K562 (cell line): ENCODE results near the gene PPFIBP2. TPM values are rescaled to one million over a fixed set of nuclear protein-coding genes. Genes with fewer than 3 reads are reported as not detected.

ENCODE experiments used
- ATAC-seq: fragments of 200-7000 bp; cut with Tn5 transposase; 3 replicates; pipeline ENCODE4 v1.9.1; 2020; ENCODE audit warnings: moderate library complexity
- BruUV-seq: library from RNA; stranded (reverse); fragments of 400-500 nt; replicated peaks from 2 replicates; lab custom pipeline; 2021; lab: Mats Ljungman, UMichigan
- CTCF ChIA-PET: fragments of 300-600 bp; formaldehyde crosslinking; extraction: SDS; loops from one replicate; lab custom pipeline; 2021; ENCODE audit warnings: low intra/inter-chr PET ratio; lab: Yijun Ruan, JAX
- POLR2A ChIA-PET: fragments of 300-600, 350-650 bp; sonication (Branson Sonifier 250); formaldehyde crosslinking; extraction: SDS; loops from one replicate; lab custom pipeline; 2021; ENCODE audit warnings: antibody characterized with exemption, inconsistent platforms; lab: Yijun Ruan, JAX
- DNase-seq, 4 experiments: peaks; one replicate each; pipeline versions ENCODE4 v3.0.0 to v3.0.0-alpha.2; 2011 to 2018; ENCODE audit warnings: low spot score in 3 of 4, mixed read lengths in 3 of 4; ENCODE audit errors: extremely low read depth in 1 of 4
- FAIRE-seq: peaks from 2 replicates; lab custom pipeline; 2011; peaks lifted over from hg19 to GRCh38; lab: Jason Lieb, UNC
- H2AFZ ChIP-seq: 2 replicates; pipeline ENCODE4 v1.6.0; 2011; ENCODE audit warnings: low read depth, low read length, control low read depth, inconsistent platforms
- H3K27ac ChIP-seq: fragments of 200-600 bp; 3 replicates; pipeline ENCODE4 v1.8.0; 2011; ENCODE audit warnings: low read depth, mild to moderate bottlenecking, control low read depth, inconsistent platforms, low read length, moderate library complexity, mixed read lengths; ENCODE audit errors: extremely low read depth
- H3K27me3 ChIP-seq, 2 experiments: fragments of 300-600 bp in 1 of 2; 2 replicates in 1 of 2; 3 replicates in 1 of 2; pipeline versions ENCODE4 v1.6.0 to v1.8.0; 2011; ENCODE audit warnings: inconsistent platforms in 2 of 2, low read length in 2 of 2, mild to moderate bottlenecking in 1 of 2, mixed read lengths in 1 of 2, moderate library complexity in 1 of 2; ENCODE audit not compliant: control insufficient read depth in 2 of 2, insufficient read depth in 2 of 2
- H3K36me3 ChIP-seq: fragments of 300-600 bp; 3 replicates; pipeline ENCODE4 v1.8.0; 2011; ENCODE audit warnings: mild to moderate bottlenecking, low read length, inconsistent platforms; ENCODE audit not compliant: control insufficient read depth, insufficient read depth
- H3K4me1 ChIP-seq, 2 experiments: fragments of 200-600 bp in 1 of 2; replicated peaks in 1 of 2; 2 replicates in 1 of 2; 3 replicates in 1 of 2; pipeline versions ENCODE4 v1.5.1 to v1.8.0; 2011; ENCODE audit warnings: inconsistent platforms in 2 of 2, low read length in 2 of 2, mild to moderate bottlenecking in 1 of 2, mixed read lengths in 1 of 2, moderate library complexity in 1 of 2; ENCODE audit not compliant: control insufficient read depth in 2 of 2, insufficient read depth in 2 of 2
- H3K4me2 ChIP-seq: 2 replicates; pipeline ENCODE4 v1.6.1; 2011; ENCODE audit warnings: low read length, control low read depth, inconsistent platforms, mixed read lengths; ENCODE audit not compliant: insufficient read depth
- H3K4me3 ChIP-seq: fragments of 200-600 bp; sonication (generic), shearing (Covaris generic); 2 replicates; pipeline ENCODE4 v1.5.1; 2016; ENCODE audit warnings: control low read depth, inconsistent platforms
- H3K79me2 ChIP-seq: fragments of 200-600 bp; 3 replicates; pipeline ENCODE4 v1.8.0; 2011; ENCODE audit warnings: low read length, inconsistent platforms; ENCODE audit not compliant: control insufficient read depth, insufficient read depth
- H3K9ac ChIP-seq, 2 experiments: 2 replicates each; pipeline versions ENCODE4 v1.6.0 to v1.6.1; 2011; ENCODE audit warnings: low read depth in 2 of 2, low read length in 2 of 2, control low read depth in 1 of 2, inconsistent platforms in 1 of 2, mild to moderate bottlenecking in 1 of 2, mixed read lengths in 1 of 2; ENCODE audit not compliant: insufficient read depth in 1 of 2
- H3K9me1 ChIP-seq: one replicate; pipeline ENCODE4 v1.6.0; 2011; ENCODE audit warnings: inconsistent platforms, mild to moderate bottlenecking, low read length, moderate library complexity; ENCODE audit not compliant: control insufficient read depth, insufficient read depth
- H3K9me3 ChIP-seq: replicated peaks from 2 replicates; pipeline ENCODE4 v1.5.1; 2011; ENCODE audit warnings: low read depth, low read length, inconsistent platforms; ENCODE audit not compliant: control insufficient read depth, insufficient read depth
- H4K20me1 ChIP-seq: replicated peaks from 2 replicates; pipeline ENCODE4 v1.6.1; 2011; ENCODE audit warnings: low read length, inconsistent platforms, mixed read lengths; ENCODE audit not compliant: control insufficient read depth, insufficient read depth
- CHCHD3 ChIP-seq: fragments of 250-450 bp; sonication (Bioruptor Pico); IDR thresholded peaks from 2 replicates; pipeline ENCODE4 v2.1.2; 2022; ENCODE audit warnings: mild to moderate bottlenecking
- FOXJ3 ChIP-seq: sonication (generic); formaldehyde crosslinking; IDR thresholded peaks from 2 replicates; pipeline ENCODE4 v1.4.0; 2020; ENCODE audit warnings: mild to moderate bottlenecking, missing genetic modification reagents
- SPI1 ChIP-seq: IDR thresholded peaks from 2 replicates; pipeline ENCODE4 v1.6.1; 2011; ENCODE audit warnings: low read depth, low read length, control low read depth, borderline replicate concordance
- WGBS: fragments of 100-300 bp; shearing (Covaris generic); methylation state at CpG from one replicate; pipeline ENCODE4 v1.1.6; 2016; ENCODE audit warnings: low coverage, mixed read lengths; ENCODE audit not compliant: insufficient coverage; ENCODE audit errors: missing lambda C conversion rate; 5-methylcytosine and 5-hydroxymethylcytosine counted together
- in situ Hi-C: fragments of 300-500 bp; cut with MboI; formaldehyde crosslinking; loops from 4 replicates; pipeline ENCODE4 v1.15.0; 2018; ENCODE audit warnings: inconsistent platforms, mixed read lengths
- intact Hi-C: fragments of 100-400 bp; cut with micrococcal nuclease; formaldehyde crosslinking; loops from 2 replicates; pipeline ENCODE4 v1.14.2; 2022
- polyA plus RNA-seq, 8 experiments: library from polyadenylated mRNA; depleted of rRNA in 4 of 8; stranded (reverse) in 5 of 8; unstranded in 3 of 8; fragments of >200 nt; fragmentation: Nextera tagmentation in 2 of 8; fragmentation: Illumina TruSeq in 1 of 8; extraction: Ambion mirVana in 2 of 8; extraction: Trizol in 1 of 8; gene quantifications; 2 replicates each; pipeline versions ENCODE4 v1.2.1 to v1.2.3, GENCODE V29; 2011 to 2014; ENCODE audit warnings: inconsistent platforms in 1 of 8, missing spikeins in 1 of 8
- total RNA-seq, 7 experiments: library from RNA; depleted of rRNA in 6 of 7; stranded (reverse); fragments of >200 nt in 6 of 7; fragmentation: Illumina TruSeq in 2 of 7; extraction: Trizol in 2 of 7; gene quantifications; 2 replicates each; pipeline versions ENCODE4 v1.2.1 to v1.2.3, GENCODE V29; 2011 to 2021; ENCODE audit warnings: low replicate concordance in 1 of 7

PPFIBP2 gene
- total and polyA plus RNA-seq, 9 of the 15 experiments (the other 6 are each of a cell fraction or from before 2014, with no cell fraction given) = 0.18 to 3.4 (median 1.2) TPM

GRCh38 chr11:7523416-7524210, 9.8 kb downstream of the PPFIBP2 start:
- no peak for TF ChIP-seq CHCHD3 (CRISPR knock-in tag)
- TF ChIP-seq SPI1 = peak; percentile 35; the same call in 1 of the 2 replicates
- no peak for TF ChIP-seq FOXJ3 (CRISPR knock-in tag)
- intact Hi-C loops (no loop called here), in situ Hi-C loops (no loop called here)
- no peaks in the 10 kb centered on the region; a peak in 1 of 5 replicates for H3K4me1 ChIP-seq
- no peaks in the 10 kb centered on the region for H3K9me3 ChIP-seq
- no peak overlapping the region for H3K4me3 ChIP-seq
- H3K27ac ChIP-seq = no peak overlapping the region
- BruUV-seq = no TSS peak
- no peak overlapping the region for H3K4me2 ChIP-seq
- DNase-seq (no peak), ATAC-seq (no peak), FAIRE-seq (no peak)
- ChIA-PET CTCF (no interaction called here), POLR2A (no interaction called here)
- H4K20me1 ChIP-seq = no peaks in the 10 kb centered on the region; the same call in 1 of the 2 replicates
- WGBS = 1% methylated on average over 6 of the region's 6 CpGs
- H3K36me3 ChIP-seq = no peaks in the 10 kb centered on the region
- no peaks in the 10 kb centered on the region for H3K9me1 ChIP-seq
- no peak overlapping the region for H2AFZ ChIP-seq
- H3K9ac ChIP-seq = no peak overlapping the region
- peaks cover 8 to 38% of the 10 kb centered on the region in 2 experiments; a peak in 3 of 5 replicates for H3K27me3 ChIP-seq
- H3K79me2 ChIP-seq = no peaks in the 10 kb centered on the region
